H1 (cell line): ENCODE results near the gene ARHGAP26. TPM values are rescaled to one million over a fixed set of nuclear protein-coding genes. Genes with fewer than 3 reads are reported as not detected.

Source experiments
- BACH1 ChIP-seq: IDR thresholded peaks from 2 replicates; pipeline ENCODE4 v1.6.1; 2012; ENCODE audit warnings: low read length, improper control_type of control experiment
- CHD2 ChIP-seq: IDR thresholded peaks from 2 replicates; pipeline ENCODE4 v1.6.1; 2012; ENCODE audit warnings: low read length, improper control_type of control experiment
- CHD7 ChIP-seq: fragments of 300-600 bp; sonication (generic); IDR thresholded peaks from 2 replicates; pipeline ENCODE4 v1.7.1; 2012; ENCODE audit warnings: low read length, moderate library complexity, mild to moderate bottlenecking, inconsistent platforms; ENCODE audit not compliant: insufficient replicate concordance
- CREB1 ChIP-seq: IDR thresholded peaks from 2 replicates; pipeline ENCODE4 v1.6.1; 2012; ENCODE audit warnings: inconsistent platforms
- CTBP2 ChIP-seq: IDR thresholded peaks from 2 replicates; pipeline ENCODE4 v1.7.0; 2011; ENCODE audit warnings: borderline replicate concordance, mild to moderate bottlenecking, moderate library complexity, mixed read lengths, low read length; ENCODE audit not compliant: insufficient read depth, insufficient read length
- EP300 ChIP-seq, 2 experiments: IDR thresholded peaks; 1 replicate in 1 of 2; 2 replicates in 1 of 2; pipeline ENCODE4 v1.6.1; 2011 to 2012; ENCODE audit warnings: low read depth in 2 of 2, low read length in 2 of 2, mild to moderate bottlenecking in 2 of 2, borderline replicate concordance in 1 of 2, inconsistent platforms in 1 of 2, moderate library complexity in 1 of 2
- RBBP5 ChIP-seq: IDR thresholded peaks from 2 replicates; pipeline ENCODE4 v1.7.1; 2012; ENCODE audit warnings: low read depth, mild to moderate bottlenecking, inconsistent platforms, low read length, moderate library complexity, borderline replicate concordance
- SAP30 ChIP-seq: fragments of 300-600 bp; sonication (generic); IDR thresholded peaks from 2 replicates; pipeline ENCODE4 v1.7.1; 2012; ENCODE audit warnings: low read length, moderate library complexity, mild to moderate bottlenecking, inconsistent platforms; ENCODE audit not compliant: insufficient read depth, insufficient replicate concordance
- TEAD4 ChIP-seq: IDR thresholded peaks from 2 replicates; pipeline ENCODE4 v1.6.1; 2012; ENCODE audit warnings: low read depth, low read length, inconsistent platforms, mixed read lengths
- USF2 ChIP-seq: IDR thresholded peaks from 2 replicates; pipeline ENCODE4 v1.6.1; 2011; ENCODE audit warnings: low read length, improper control_type of control experiment
- polyA plus RNA-seq, 7 experiments: library from polyadenylated mRNA; depleted of rRNA in 3 of 7; stranded (reverse) in 5 of 7; unstranded in 2 of 7; fragments of >200 nt in 5 of 7; fragments of 200-250 nt in 2 of 7; gene quantifications; 1 replicate in 5 of 7; 2 replicates in 1 of 7; 4 replicates in 1 of 7; pipeline versions ENCODE4 v1.2.1 to v1.2.3, GENCODE V29; 2011 to 2013; ENCODE audit warnings: missing spikeins in 2 of 7, mixed read lengths in 2 of 7
- total RNA-seq: library from RNA; stranded (reverse); fragmentation: NEBNext Ultra II Directional; extraction: Animal tissue kit (Norgen Biotek cat#: 25700); gene quantifications from 2 replicates; pipeline ENCODE4 v1.2.1, GENCODE V29; 2021

Gene ARHGAP26
- total and polyA plus RNA-seq, 2 of the 8 experiments (the other 6 are each of a cell fraction or from before 2014, with no cell fraction given): 7.1 to 24.8 TPM

GRCh38 chr5:142856269-142856782, 86.1 kb downstream of the ARHGAP26 start (continued):
- TF ChIP-seq CHD7 (no peak), RBBP5 (no peak), USF2 (no peak), BACH1 (no peak), TEAD4 (no peak), CHD2 (no peak), SAP30 (no peak), CREB1 (no peak), EP300 (IDR thresholded peaks at IDR 0.05; ENCODE audit: borderline replicate concordance in 1 of 2, low read depth in 2 of 2, low read length in 2 of 2) (no peak), CTBP2 (no peak)
